Small intestine (tissue), 7 donors: ENCODE measurements around the gene POLR2C. TPM values are rescaled to one million over a fixed set of nuclear protein-coding genes. Genes with fewer than 3 reads are reported as not detected.
A peak's percentile ranks its signal among the peaks of the same experiment; 100 is the strongest.
"Not testable (repeated sequence)": the region's sequence is repeated elsewhere in the genome, so short reads cannot be mapped to it uniquely, and the experiment has no call there.

Experiments
- DNase-seq, 2 donors: peaks; one replicate each; pipeline versions ENCODE4 v3.0.0 to v3.0.0-alpha.2; 2013
- FAIRE-seq: peaks from 2 replicates; lab custom pipeline; 2012; peaks lifted over from hg19 to GRCh38; lab: Jason Lieb, UNC
- H3K27ac ChIP-seq, 3 donors: one replicate each; pipeline ENCODE4 v1.5.1; 2013; ENCODE audit warnings: low read length in 2 of 3, mild to moderate bottlenecking in 2 of 3, control low read depth in 1 of 3, inconsistent platforms in 1 of 3, low read depth in 1 of 3, moderate library complexity in 1 of 3
- H3K27me3 ChIP-seq, 3 donors: one replicate each; pipeline ENCODE4 v1.6.1; 2013; ENCODE audit warnings: low read length in 3 of 3, inconsistent platforms in 1 of 3; ENCODE audit not compliant: control insufficient read depth in 3 of 3, insufficient read depth in 3 of 3
- H3K36me3 ChIP-seq, 3 donors: one replicate each; pipeline ENCODE4 v1.6.1; 2013; ENCODE audit warnings: low read length in 3 of 3, inconsistent platforms in 1 of 3, low read depth in 1 of 3, mild to moderate bottlenecking in 1 of 3, moderate library complexity in 1 of 3; ENCODE audit not compliant: control insufficient read depth in 3 of 3, insufficient read depth in 2 of 3
- H3K4me1 ChIP-seq, 3 donors: one replicate each; pipeline ENCODE4 v1.6.1; 2013; ENCODE audit warnings: low read length in 2 of 3, inconsistent platforms in 1 of 3, low read depth in 1 of 3, mild to moderate bottlenecking in 1 of 3, moderate library complexity in 1 of 3; ENCODE audit not compliant: control insufficient read depth in 3 of 3, insufficient read depth in 2 of 3
- H3K4me3 ChIP-seq, 3 donors: one replicate each; pipeline ENCODE4 v1.5.1; 2013; ENCODE audit warnings: low read length in 3 of 3, control low read depth in 1 of 3, inconsistent platforms in 1 of 3, low read depth in 1 of 3, mild to moderate bottlenecking in 1 of 3, moderate library complexity in 1 of 3
- H3K9me3 ChIP-seq, 2 donors: one replicate each; pipeline ENCODE4 v1.6.1; 2013; ENCODE audit warnings: low read depth in 1 of 2, low read length in 1 of 2; ENCODE audit not compliant: control insufficient read depth in 2 of 2, insufficient read depth in 1 of 2
- WGBS, 3 donors: extraction: QIAGEN DNeasy Blood & Tissue Kit; methylation state at CpG; one replicate each; pipeline ENCODE4 v1.1.7; 2013; 5-methylcytosine and 5-hydroxymethylcytosine counted together
- polyA plus RNA-seq, 4 donors: library from polyadenylated mRNA; stranded (reverse) in 3 of 4; unstranded in 1 of 4; fragments of 200-250 nt in 3 of 4; fragments of 120-200 nt in 1 of 4; gene quantifications; one replicate each; pipeline versions ENCODE4 v1.2.1 to v1.2.3, GENCODE V29; 2013
- donor health status: healthy with polysubstance abuse.
- donor health status: control.
- donor health status: control.
- donor health status: Bipolar disorder and iron deficiency.
- donor health status: healthy.

POLR2C gene
- polyA plus RNA-seq, 4 donors = 51.7 to 86.8 (median 61.4) TPM

DNA sequence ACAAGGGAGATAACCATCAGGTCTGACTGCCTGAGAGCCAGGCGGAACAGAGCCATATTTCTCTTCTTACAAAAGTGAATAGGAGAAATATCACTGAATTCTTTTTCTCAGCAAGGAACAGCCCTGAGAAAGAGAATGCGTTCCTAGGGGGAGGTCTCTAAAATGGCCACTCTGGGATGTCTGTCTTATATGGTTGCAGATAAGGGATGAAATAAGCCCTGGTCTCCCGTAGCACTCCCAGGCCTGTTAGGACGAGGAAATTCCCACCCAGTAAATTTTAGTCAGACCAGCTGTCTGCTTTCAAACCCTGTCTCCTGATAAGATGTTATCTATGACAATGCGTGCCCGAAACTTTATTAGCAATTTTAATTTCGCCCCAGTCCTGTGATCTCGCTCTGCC is 22.5 kb upstream of the POLR2C start:
- DNase-seq, H3K27ac ChIP-seq, FAIRE-seq, H3K27me3 ChIP-seq, H3K4me3 ChIP-seq, H3K4me1 ChIP-seq: not testable (repeated sequence)
- H3K36me3 ChIP-seq = peaks cover 7 to 35% (median 12%) of the 10 kb centered on the region in 3 donors
- peaks cover 0 to 14% of the 10 kb centered on the region in 2 donors for H3K9me3 ChIP-seq
- 97 to 98% (median 97%) methylated on average over 8 of the region's 8 CpGs for WGBS, 3 donors

DNA sequence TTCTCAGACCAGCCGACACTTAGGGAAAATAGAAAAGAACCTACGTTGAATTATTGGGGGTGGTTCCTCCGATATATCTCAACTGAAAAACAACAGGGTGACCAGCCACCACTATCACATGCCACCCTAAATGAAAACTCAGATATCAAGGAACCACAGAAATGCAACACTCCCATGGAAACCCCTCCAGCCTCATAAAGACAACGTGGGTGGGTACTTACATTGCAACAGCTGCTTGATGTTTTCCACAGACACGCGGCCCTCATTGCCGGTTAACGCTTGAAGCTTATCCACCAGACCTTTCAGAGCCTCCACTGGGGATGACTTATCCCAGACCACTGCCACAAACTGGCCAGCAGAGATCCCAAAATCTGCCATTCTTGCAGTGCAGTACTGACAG is 21.9 kb upstream of the POLR2C start:
- 78 to 97% (median 95%) methylated on average over 8 of the region's 8 CpGs for WGBS, 3 donors
- peaks cover 0 to 14% of the 10 kb centered on the region in 2 donors for H3K9me3 ChIP-seq
- H3K4me3 ChIP-seq, H3K27me3 ChIP-seq, DNase-seq, H3K4me1 ChIP-seq, H3K27ac ChIP-seq, FAIRE-seq: not testable (repeated sequence)
- peaks cover 7 to 30% (median 8%) of the 10 kb centered on the region in 3 donors for H3K36me3 ChIP-seq

DNA sequence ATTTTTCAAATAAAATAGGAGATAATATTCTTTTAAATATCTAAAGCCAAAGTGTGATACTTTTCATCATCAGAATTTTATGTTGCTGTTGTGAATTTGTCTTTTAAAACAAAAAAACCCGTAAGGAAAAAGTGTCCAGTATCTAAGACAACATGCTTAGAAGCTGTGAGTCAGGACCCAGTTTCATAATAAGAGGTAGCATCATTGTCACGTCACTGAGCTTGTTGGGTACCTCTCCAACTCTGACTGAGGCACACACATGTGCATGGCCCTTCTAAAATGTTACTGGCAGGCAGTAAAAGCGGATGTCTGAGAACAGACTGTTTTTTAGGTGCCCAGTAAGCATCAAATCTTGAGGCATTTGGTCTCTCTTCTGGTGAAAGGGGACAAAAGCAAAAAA is 17.8 kb upstream of the POLR2C start:
- 81 to 86% (median 83%) methylated on average over 3 of the region's 3 CpGs for WGBS, 3 donors
- FAIRE-seq = no peak
- DNase-seq = no peak
- Histone ChIP-seq H3K4me1 (peaks cover 2 to 7% (median 4%) of the 10 kb centered on the region in 3 donors), H3K36me3 (peaks cover 0 to 9% (median 2%) of the 10 kb centered on the region in 3 donors), H3K4me3 (no peak overlapping the region), H3K27ac (no peak overlapping the region), H3K27me3 (no peaks in the 10 kb centered on the region), H3K9me3 (peaks cover 0 to 14% of the 10 kb centered on the region in 2 donors)

DNA sequence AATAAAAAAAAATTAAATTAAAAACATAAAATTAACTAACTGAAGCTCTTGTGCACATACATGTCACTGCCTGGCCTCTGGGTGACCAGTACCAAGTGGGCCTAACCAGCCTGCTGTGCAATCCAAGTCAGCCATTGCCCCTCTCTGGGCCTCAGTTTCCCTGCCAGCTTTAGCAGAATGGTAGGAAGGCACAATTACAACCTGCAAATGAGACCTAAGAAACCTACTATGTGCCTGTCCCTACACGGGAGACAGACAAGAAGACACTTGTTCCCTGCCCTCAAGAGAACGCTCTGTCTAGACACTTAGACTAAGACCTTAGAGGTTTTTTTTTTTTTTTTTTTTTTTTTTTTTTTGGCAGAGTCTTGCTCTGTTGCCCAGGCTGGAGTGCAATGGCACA is 17.0 kb upstream of the POLR2C start:
- DNase-seq (no peak), FAIRE-seq (no peak)
- Histone ChIP-seq H3K9me3 (peaks cover 0 to 6% of the 10 kb centered on the region in 2 donors), H3K27me3 (no peaks in the 10 kb centered on the region), H3K36me3 (peaks cover 0 to 3% (median 0%) of the 10 kb centered on the region in 3 donors), H3K27ac (no peak overlapping the region), H3K4me3 (no peak overlapping the region), H3K4me1 (peaks cover 2 to 7% (median 4%) of the 10 kb centered on the region in 3 donors)
- WGBS, 3 donors = 92 to 95% (median 94%) methylated on average over 2 of the region's 2 CpGs

DNA sequence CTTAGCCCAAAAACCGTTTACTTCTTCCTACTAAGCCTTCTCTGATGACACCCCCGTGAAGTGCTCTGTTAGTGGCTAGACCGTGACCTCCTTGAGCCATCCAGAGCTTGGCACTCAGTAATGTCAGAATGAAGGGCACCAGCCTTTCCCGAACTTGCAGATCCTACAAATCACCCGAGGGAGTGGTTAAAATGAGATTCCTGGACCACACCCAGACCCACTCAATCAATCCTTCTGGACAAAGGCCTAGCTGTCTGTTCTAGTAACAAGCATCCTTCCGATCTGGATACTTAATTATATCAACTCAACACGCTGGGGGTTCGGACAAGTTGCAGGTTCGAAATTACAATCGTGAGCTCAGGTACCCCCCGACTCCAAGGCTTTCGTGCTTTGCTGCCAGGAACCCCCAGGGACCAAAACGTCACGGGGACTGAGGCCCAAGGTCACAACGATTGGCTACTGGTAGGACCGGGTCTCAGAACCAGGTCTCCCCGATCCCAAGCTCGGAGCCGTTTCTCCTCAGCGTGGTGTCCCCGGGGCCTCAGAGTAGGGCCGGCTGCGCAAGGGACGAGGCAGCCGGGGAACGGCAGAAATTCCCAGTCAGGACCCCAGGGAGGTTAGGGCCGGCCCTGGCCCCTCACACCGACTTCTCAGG is 15.8 kb upstream of the POLR2C start:
- DNase-seq (peak in 1 of 2 donors; percentile 67), FAIRE-seq (no peak)
- peaks cover 0 to 6% (median 5%) of the 10 kb centered on the region in 3 donors for H3K36me3 ChIP-seq
- WGBS, 3 donors = 3% methylated on average over 27 to 28 of the region's 28 CpGs
- H3K9me3 ChIP-seq = no peaks in the 10 kb centered on the region
- peak overlapping the region; percentile 51 to 83 (median 77) for H3K27ac ChIP-seq
- H3K4me1 ChIP-seq = peaks cover 2 to 7% (median 4%) of the 10 kb centered on the region in 3 donors
- peak overlapping the region; percentile 83 to 97 (median 91) for H3K4me3 ChIP-seq
- H3K27me3 ChIP-seq = no peaks in the 10 kb centered on the region

DNA sequence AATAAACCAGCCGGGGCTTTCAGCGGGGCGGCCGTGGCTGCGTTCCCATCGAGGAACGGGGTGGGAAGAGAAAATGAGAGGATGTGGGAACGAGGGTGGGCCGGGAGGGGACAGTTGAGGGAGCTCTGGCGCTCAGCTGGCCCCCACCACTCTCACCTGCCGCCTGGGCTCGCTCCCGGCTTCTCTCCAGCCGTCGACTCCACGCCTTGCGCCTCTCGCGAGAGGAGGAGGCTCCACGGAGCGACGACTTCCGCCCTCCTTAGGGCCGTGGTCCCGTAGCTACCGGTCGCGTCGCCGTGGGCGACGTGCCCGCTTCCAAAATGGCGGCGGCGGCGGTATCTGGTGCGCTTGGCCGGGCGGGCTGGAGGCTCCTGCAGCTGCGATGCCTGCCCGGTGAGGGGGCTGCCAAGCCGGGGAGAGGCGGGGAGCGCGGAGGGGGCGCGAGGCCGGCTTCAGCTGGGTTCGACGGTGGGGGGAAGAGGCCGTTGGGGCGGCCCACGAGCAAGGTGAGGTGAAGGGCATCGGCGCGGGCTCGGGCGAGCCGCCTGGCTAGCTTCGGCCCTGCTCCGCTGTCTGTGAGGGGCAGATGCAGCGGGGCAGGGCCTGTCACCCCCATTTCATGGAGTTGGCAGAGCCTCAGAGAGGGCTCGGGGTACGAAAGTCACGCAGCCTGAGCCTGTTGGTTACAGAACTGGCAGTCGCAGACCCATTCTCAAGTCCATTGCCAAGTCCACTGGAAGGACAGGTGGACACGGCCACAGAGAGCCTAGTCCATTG is 15.1 kb upstream of the POLR2C start, which contains the start of the genes CIAPIN1 and COQ9:
TSS of gene CIAPIN1 (minus strand) at position 200 of the 777 bp plus-strand sequence. CDS start 6,457 bp downstream, outside the sequence.
TSS of gene COQ9 (plus strand) at position 294 of the 777 bp plus-strand sequence. CDS start at position 321, 27 bp downstream.
- DNase-seq = peak; percentile 96 to 97
- H3K27me3 ChIP-seq = no peaks in the 10 kb centered on the region
- WGBS, 3 donors = 0 to 1% (median 0%) methylated on average over 45 to 68 of the region's 68 CpGs
- peak within 1 kb of the TSS; percentile 72 to 83 (median 77) for H3K27ac ChIP-seq
- H3K9me3 ChIP-seq = no peaks in the 10 kb centered on the region
- no peak for FAIRE-seq
- peaks cover 0 to 10% (median 5%) of the 10 kb centered on the region in 3 donors for H3K36me3 ChIP-seq
- peak within 1 kb of the TSS; percentile 83 to 97 (median 91) for H3K4me3 ChIP-seq
- H3K4me1 ChIP-seq = peaks cover 2 to 7% (median 4%) of the 10 kb centered on the region in 3 donors

DNA sequence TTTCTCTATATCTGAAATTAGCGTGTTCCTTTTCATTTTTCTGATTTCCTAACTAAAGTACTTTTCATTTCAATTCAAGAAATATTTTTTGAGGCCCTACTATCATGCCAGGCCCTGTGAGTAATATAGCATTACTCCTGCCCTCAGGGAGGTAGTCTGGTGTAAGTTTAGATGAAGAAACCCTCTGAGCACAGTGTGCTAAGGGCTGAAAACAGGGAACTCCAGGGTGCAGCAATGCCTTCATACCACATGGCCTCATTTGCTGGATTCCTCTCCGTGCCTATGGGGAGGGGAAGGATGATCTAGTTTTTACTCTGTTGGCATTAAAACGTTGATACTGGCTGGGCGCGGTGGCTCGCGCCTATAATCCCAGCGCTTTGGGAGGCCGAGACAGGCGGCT is 10.5 kb upstream of the POLR2C start:
- 92 to 94% (median 93%) methylated on average over 10 of the region's 10 CpGs for WGBS, 3 donors
- H3K4me1 ChIP-seq = no peaks in the 10 kb centered on the region
- no peaks in the 10 kb centered on the region for H3K27me3 ChIP-seq
- no peak for FAIRE-seq
- H3K36me3 ChIP-seq = peaks cover 8 to 42% (median 26%) of the 10 kb centered on the region in 3 donors
- no peaks in the 10 kb centered on the region for H3K9me3 ChIP-seq
- H3K4me3 ChIP-seq = no peak overlapping the region
- no peak for DNase-seq
- no peak overlapping the region for H3K27ac ChIP-seq

DNA sequence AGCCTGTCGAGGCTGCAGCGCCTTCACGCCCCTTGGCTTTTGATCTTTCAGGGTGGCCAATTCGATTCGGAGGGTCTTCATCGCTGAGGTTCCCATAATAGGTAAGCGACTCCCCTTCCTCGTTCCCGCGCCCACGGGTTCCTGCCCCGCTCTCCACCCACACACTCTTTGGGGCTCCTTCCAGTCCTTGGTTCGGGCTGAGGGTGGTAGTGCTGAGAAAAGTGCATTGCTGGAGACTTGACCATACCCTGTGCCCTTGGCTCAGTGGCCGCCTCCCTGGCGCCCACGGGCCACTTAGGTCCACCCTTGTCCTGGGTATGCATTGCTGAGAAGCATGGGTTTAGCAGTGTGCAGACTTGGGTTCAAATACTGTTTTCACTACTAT is 491 bp downstream of the POLR2C start:
- H3K4me1 ChIP-seq = peaks cover 0 to 5% (median 4%) of the 10 kb centered on the region in 3 donors
- H3K4me3 ChIP-seq = peak overlapping the region; percentile 75 to 86 (median 84)
- DNase-seq (peak in 1 of 2 donors; percentile 31), FAIRE-seq (no peak)
- 0 to 2% (median 1%) methylated on average over 16 of the region's 16 CpGs for WGBS, 3 donors
- no peaks in the 10 kb centered on the region for H3K9me3 ChIP-seq
- peak overlapping the region in 1 of 3 donors; percentile 5 for H3K27ac ChIP-seq
- H3K27me3 ChIP-seq = no peaks in the 10 kb centered on the region
- peaks cover 4 to 48% (median 13%) of the 10 kb centered on the region in 3 donors for H3K36me3 ChIP-seq
